HG03175 (cell line): Measurements from ENCODE around the gene ITIH2.
"Not testable (repeated sequence)": the region's sequence is repeated elsewhere in the genome, so short reads cannot be mapped to it uniquely, and the experiment has no call there.

Experiments used
- ATAC-seq: cut with Tn5 transposase; IDR thresholded peaks from one replicate; pipeline ENCODE4 v1.9.1; 2021; ENCODE audit warnings: mild to moderate bottlenecking, moderate library complexity; ENCODE audit not compliant: unreplicated experiment

The ITIH2 gene

GRCh38 chr10:7696545-7696944, 6.6 kb upstream of the ITIH2 start:
- no peak for ATAC-seq

GRCh38 chr10:7697426-7697825, 5.7 kb upstream of the ITIH2 start:
- ATAC-seq: no peak

- no peak for ATAC-seq
These were observed 2.5 kb upstream of the ITIH2 start for GRCh38 chr10:7700577-7701125.

- no peak for ATAC-seq
These were observed 1.9 kb upstream of the ITIH2 start for GRCh38 chr10:7701158-7701742.

GRCh38 chr10:7702288-7702812, 766 bp upstream of the ITIH2 start:
- no peak for ATAC-seq

GRCh38 chr10:7704071-7705016, 1.2 kb downstream of the ITIH2 start:
- ATAC-seq: no peak

- ATAC-seq: no peak
These were observed 2.2 kb downstream of the ITIH2 start for GRCh38 chr10:7705341-7705740.

- no peak for ATAC-seq
These were observed 3.5 kb downstream of the ITIH2 start for GRCh38 chr10:7706534-7707073.

GRCh38 chr10:7707102-7707501, 4.0 kb downstream of the ITIH2 start:
- no peak for ATAC-seq

- ATAC-seq: no peak
These were observed 4.9 kb downstream of the ITIH2 start for GRCh38 chr10:7707858-7708622.

- ATAC-seq: no peak
These were observed 5.7 kb downstream of the ITIH2 start for GRCh38 chr10:7708832-7709231.

GRCh38 chr10:7710446-7710845, 7.3 kb downstream of the ITIH2 start:
- ATAC-seq: no peak

- not testable (repeated sequence) for ATAC-seq
These were observed 8.0 kb downstream of the ITIH2 start for GRCh38 chr10:7711075-7711474.

- no peak for ATAC-seq
These were observed 12.4 kb downstream of the ITIH2 start for GRCh38 chr10:7715515-7715914.

- ATAC-seq: no peak
These were observed 14.7 kb downstream of the ITIH2 start for GRCh38 chr10:7717767-7718166.

- no peak for ATAC-seq
These were observed 15.6 kb downstream of the ITIH2 start for GRCh38 chr10:7718685-7719084.

- no peak for ATAC-seq
These were observed 17.4 kb downstream of the ITIH2 start for GRCh38 chr10:7720478-7720877.

- no peak for ATAC-seq
These were observed 19.9 kb downstream of the ITIH2 start for GRCh38 chr10:7722927-7723529.

GRCh38 chr10:7734821-7735220, 31.7 kb downstream of the ITIH2 start:
- no peak for ATAC-seq
